ACHN (cell line): ENCODE measurements around the gene KCNG3.
A peak's percentile ranks its signal among the peaks of the same experiment; 100 is the strongest.

Experiments used
- DNase-seq: peaks from one replicate; pipeline ENCODE4 v3.0.0-alpha.2; 2015
- in situ Hi-C: cut with HindIII; loops from 2 replicates; pipeline ENCODE4 v1.10.0; 2017; ENCODE audit warnings: low sequenced_read_pairs, low pct_ligation_motif_present, low pct_unique_long_range_greater_than_20kb

Gene KCNG3, protein sequence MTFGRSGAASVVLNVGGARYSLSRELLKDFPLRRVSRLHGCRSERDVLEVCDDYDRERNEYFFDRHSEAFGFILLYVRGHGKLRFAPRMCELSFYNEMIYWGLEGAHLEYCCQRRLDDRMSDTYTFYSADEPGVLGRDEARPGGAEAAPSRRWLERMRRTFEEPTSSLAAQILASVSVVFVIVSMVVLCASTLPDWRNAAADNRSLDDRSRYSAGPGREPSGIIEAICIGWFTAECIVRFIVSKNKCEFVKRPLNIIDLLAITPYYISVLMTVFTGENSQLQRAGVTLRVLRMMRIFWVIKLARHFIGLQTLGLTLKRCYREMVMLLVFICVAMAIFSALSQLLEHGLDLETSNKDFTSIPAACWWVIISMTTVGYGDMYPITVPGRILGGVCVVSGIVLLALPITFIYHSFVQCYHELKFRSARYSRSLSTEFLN

DNA sequence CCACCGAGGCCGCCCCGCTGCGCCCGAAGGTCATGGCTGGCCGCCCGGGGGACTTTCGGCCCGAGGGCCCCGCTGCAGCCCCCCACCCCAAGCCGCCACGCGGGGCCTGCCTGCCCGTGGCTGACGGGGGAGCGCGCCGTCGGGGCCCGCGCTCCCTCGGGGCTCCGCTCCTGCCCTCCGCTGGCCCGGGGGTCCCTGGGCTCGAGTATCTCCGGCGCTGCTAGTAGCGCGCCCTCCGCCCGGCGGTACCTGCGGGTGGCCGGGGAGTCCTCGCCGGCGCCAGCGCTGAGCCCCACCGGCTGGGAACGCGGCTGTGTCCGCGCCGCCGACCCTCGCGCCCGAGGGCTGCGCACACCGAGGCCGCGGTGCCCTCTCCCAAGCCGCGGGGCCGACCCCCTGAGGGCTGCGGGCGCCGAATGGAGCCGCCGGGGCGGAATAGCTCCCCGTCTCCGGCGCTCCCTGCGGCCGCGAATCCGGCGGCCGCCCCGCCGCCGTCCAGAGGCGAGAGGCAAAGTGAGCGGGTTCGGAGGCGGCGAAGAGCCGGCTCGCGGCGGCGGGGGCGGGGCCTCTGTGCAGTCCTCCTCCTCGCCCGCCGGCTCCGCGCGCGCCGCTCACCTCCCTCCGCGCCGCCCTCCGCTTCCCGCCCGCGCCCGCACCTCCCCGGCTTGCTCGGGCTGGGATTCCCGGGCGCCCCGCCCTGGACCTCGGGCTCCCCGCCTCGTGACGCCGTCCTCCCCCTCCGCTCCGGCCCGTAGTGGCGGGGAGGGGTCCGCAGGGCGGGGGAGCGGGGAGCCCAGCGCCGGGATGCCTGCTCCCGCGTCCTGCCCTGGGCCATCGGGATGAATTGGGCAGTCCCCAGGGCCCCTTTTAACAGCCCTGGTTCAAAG lies at the start of gene KCNG3:
KCNG3 (minus strand) TSS at position 515 of the 887 bp plus-strand sequence; CDS start at position 34, 481 bp downstream.
- in situ Hi-C loops: loop anchor here (10.0 kb wide), 1 partner anchor 171 kb away; no protein-coding TSS in a partner anchor
- DNase-seq: peak; percentile 84

DNA sequence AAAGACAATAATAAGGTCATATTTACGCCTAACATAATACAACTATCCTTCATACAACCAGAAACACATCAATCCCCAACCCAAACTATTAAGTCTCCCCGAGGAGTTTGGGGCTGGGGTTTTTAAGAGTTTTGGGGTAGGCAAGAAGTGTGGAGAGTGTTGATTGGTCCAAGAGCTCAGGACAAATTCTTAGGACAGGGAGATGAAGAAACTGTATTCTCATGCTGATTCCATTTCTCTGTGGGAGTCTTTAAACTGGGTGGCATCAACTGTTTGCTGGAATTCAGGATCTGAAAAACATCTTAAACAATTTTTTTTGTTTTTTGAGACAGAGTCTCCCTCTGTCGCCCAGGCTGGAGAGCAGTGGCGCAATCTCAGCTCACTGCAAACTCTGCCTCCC lies 49.1 kb upstream of the KCNG3 start:
- in situ Hi-C loops: no loop called here
- DNase-seq: no peak

- no peak for DNase-seq
- in situ Hi-C loops: no loop called here
Observed at GRCh38 chr2:42537493-42537892, 43.7 kb upstream of the KCNG3 start.

DNA sequence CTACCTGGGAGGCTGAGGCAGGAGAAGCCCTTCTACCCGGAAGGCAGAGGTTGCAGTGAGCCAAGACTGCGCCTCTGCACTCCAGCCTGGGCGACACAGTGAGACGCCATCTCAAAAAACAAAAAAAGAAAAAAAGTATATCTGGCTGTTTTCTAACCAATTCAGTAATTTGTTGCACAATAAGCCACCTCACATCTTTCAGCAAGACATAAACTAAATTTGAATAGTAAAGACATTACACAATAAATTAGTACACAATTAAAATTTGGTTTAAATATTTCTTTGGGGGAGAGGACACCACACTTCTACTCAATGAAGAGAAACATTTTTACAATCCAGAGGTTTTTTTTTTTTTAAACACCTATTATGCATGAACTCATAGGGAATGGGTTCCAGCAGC lies 38.6 kb upstream of the KCNG3 start:
- in situ Hi-C loops: no loop called here
- DNase-seq: no peak

DNA sequence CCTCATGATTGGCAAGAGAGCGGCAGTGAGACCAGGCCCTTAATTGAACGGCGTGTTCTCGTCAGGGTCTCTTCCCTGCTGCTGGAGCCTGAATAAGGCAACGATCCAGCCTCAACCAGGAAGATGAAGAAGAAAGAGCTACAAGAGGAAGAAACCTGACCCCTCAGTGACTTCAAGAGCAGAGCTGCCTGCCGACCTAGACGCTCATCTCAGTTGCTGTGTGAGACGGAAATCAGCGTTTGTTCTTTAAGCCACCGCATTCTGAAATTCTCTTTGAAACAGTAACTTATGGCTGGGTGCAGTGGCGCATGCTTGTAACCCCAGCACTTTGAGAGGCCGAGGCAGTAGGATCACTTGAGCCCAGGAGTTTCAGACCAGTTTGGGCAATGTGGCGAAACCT lies 29.6 kb upstream of the KCNG3 start:
- no peak for DNase-seq
- in situ Hi-C loops: no loop called here

DNA sequence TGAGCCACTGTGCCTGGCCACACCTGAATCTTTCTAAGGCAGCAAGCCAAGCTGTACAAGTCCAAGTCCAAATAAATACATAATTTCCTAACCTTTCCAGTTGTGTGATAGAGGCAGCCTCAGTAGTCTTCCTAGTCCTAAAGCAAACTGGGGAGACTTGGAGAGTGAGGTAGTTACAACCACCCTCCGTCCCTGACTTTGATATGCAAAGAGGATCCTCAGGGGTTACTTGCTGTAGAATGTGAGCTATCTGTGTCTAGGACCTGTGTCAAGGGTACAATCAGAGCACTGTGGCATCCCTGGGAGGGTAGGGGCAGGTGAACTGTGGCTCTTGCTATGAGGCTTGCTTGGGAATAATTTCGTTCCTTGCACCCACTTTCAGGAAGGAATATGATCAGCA lies 28.3 kb upstream of the KCNG3 start:
- in situ Hi-C loops: no loop called here
- no peak for DNase-seq

GRCh38 chr2:42519624-42520023 lies 25.8 kb upstream of the KCNG3 start:
- DNase-seq: no peak
- in situ Hi-C loops: no loop called here

DNA sequence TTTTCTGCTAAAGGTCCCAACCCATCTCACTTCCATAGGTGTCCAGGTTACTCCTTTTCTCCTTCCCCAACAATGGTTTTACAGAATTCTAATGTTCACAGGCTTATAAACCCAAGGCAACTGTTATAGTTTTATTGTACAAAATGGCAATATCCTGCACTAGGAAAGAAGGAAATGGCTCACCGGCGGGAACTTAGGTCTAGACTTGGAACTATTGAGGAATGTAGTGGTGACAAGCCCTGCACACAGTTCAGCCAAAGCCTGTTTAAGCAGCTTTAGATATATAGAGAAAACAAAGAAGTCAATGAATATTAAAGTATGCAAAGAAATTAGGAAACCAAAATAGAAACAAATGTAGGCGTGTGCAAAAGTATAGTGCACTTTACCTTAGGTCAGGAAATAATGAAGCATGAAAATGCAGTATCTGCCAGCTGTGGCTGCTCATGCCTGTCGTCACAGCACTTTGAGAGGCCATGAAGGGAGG lies 22.7 kb upstream of the KCNG3 start:
- in situ Hi-C loops: no loop called here
- no peak for DNase-seq

DNA sequence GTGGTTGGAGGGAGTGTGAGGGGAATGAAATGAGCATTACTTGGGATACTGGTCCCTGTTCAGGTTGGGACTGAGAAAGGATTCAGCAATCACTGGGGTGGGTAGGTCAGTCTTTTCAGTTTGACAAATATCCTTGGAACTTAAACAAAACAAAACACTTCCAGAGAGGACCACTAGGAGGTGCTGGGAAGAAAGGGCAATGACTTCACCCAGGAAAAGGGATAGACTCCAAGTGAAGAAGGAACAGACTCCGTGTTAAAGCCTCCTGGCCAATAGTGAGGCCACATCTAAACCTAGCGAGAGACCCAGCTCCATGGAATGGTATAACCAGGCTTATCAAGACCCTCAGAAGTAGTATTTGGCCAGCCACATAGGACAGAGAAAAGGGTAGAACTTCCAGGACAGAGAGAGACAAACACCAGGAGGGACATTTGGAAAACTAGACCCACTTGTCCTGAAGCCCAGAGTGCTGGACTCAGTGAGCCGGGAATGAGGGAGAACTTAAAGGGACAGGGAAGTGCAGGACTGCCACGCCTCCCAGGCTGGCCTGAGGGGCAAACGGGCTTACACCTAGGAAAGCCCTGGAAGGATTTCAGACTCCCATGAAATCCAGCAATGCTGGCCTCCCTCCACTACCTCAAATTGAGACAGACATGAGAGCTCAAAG lies 19.6 kb upstream of the KCNG3 start:
- DNase-seq: peak; percentile 68
- in situ Hi-C loops: no loop called here

DNA sequence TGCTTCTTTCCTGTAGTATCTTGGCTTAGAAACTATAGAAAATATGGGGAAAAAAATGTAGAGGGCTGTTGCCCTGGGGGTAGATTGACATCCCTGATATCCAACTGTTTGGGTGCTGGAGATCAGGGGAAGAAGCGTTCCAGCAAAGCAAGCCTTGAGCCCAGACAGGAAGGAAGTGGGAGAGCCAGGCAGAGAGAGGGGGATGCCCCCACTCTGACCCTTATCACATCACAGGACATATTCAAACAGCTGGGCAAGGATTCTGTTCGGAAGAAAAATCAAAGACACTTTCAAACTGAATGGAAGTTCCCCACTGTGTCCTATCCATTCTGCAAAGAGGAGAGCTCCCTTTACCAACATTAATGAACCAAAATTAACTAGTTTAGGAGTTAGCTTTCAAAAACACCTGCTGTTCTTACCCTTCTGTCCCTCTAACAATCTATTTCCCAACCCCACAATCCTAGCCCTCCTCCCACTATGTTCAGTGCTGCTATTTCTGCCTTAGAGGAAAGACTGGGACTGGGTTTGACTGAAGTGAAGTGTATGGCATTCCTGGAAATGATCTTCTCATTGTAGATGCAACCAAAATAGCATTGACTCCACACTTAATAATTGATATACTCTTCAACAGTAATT lies 16.9 kb upstream of the KCNG3 start:
- DNase-seq: no peak
- in situ Hi-C loops: no loop called here

GRCh38 chr2:42510191-42510590 lies 16.4 kb upstream of the KCNG3 start:
- no peak for DNase-seq
- in situ Hi-C loops: no loop called here

- DNase-seq: no peak
- in situ Hi-C loops: no loop called here
Observed at GRCh38 chr2:42504364-42505230, 10.8 kb upstream of the KCNG3 start.

DNA sequence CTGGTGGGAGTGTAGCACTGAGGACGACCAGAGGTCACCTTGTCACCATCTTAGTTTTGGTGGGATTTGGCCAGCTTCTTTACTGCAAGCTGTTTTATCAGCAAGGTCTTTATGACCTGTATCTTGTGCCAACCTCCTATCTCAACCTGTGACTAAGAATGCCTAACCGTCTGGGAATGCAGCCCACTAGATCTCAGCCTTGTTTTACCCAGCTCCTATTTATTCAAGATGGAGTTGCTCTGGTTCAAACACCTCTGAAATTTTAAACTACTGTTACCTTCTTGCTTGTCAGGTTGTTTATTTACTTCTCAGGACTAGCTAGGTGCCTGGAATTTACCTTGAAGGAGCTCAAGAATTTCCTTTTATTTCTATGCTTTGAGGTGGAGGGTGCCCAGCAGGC lies 9.5 kb upstream of the KCNG3 start:
- no peak for DNase-seq
- in situ Hi-C loops: no loop called here

- no peak for DNase-seq
- in situ Hi-C loops: loop anchor here (10.0 kb wide), 1 partner anchor 166 kb away; no protein-coding TSS in a partner anchor
Observed at GRCh38 chr2:42498497-42498896, 4.7 kb upstream of the KCNG3 start.

DNA sequence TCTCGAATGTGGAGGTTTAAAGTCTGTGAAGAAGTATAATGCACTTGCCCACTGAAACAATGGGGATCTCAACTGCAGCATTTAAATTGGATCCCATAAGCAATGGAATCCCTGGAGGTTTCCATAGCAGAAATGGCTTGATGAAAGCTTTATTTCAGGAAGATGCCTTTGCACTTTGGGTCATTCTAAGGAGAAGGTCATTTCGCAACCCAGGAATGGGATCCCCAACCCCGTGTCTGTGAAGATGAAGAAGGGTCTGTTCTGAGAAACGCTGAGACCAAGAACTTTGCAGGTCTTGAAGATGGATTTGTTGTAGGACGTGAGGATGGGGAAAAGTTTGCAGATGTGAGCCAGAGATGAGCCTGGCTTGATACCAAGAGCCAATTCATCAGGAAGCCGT lies 1.8 kb upstream of the KCNG3 start:
- in situ Hi-C loops: loop anchor here (10.0 kb wide), 1 partner anchor 169 kb away; no protein-coding TSS in a partner anchor
- no peak for DNase-seq

DNA sequence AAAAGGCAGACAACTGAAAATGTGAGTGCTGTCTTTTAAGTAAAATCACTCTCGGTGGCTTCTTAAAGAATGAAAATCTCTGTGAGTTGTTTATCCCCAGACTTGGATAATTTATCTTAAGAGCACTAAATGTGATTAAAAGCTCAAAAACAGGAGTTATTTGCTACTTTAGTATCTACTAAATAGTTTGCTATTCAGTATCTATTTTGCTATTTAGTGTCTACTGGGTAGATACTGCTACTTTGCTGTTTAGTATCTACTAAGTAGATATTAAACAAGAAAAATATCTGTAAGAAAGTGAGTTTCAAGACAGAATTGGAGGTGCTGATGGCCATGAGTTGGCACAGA lies 1.4 kb upstream of the KCNG3 start:
- in situ Hi-C loops: loop anchor here (10.0 kb wide), 1 partner anchor 170 kb away; no protein-coding TSS in a partner anchor
- no peak for DNase-seq
